ENCODE results near the gene TFF1.

Gene TFF1

GRCh38 chr21:42397746-42398394, 31.5 kb upstream of the TFF1 start:
- H3K27ac ChIP-seq (ENCODE audit: extremely low read depth, low read depth, low read length): no peak overlapping the region
- H3K36me3 ChIP-seq (ENCODE audit: control insufficient read depth in 2 of 2, insufficient read depth in 1 of 2, low read length in 2 of 2): no peaks in the 10 kb centered on the region
- no peaks in the 10 kb centered on the region for H3K4me1 ChIP-seq (ENCODE audit: control insufficient read depth, insufficient read depth, low read length)
- POLR2A ChIA-PET: no interaction called here
- no peaks in the 10 kb centered on the region for H3K9me3 ChIP-seq (ENCODE audit: control insufficient read depth, insufficient read depth, low read depth, low read length)
- no peak for TF ChIP-seq ZNF645 (tag by site-specific recombination; IDR thresholded peaks at IDR 0.05)
- no peak for TF ChIP-seq REPIN1 (tag by site-specific recombination; IDR thresholded peaks at IDR 0.05; ENCODE audit: low read depth)
- TF ChIP-seq ZNF837 (tag by site-specific recombination; IDR thresholded peaks at IDR 0.05): no peak
- TF ChIP-seq ZNF16 (tag by site-specific recombination; IDR thresholded peaks at IDR 0.05; ENCODE audit: low read depth): no peak
- no peak for TF ChIP-seq ZNF777 (tag by site-specific recombination; IDR thresholded peaks at IDR 0.05; ENCODE audit: borderline replicate concordance)
- no peak for TF ChIP-seq ZNF324 (tag by site-specific recombination; IDR thresholded peaks at IDR 0.05)
- TF ChIP-seq ZBTB11 (tag by site-specific recombination; conservative IDR thresholded peaks at IDR 0.05; ENCODE audit: low read depth): no peak
- no peak for TF ChIP-seq ZSCAN23 (tag by site-specific recombination; IDR thresholded peaks at IDR 0.05)
- TF ChIP-seq ZNF843 (tag by site-specific recombination; IDR thresholded peaks at IDR 0.05): no peak
- TF ChIP-seq HOXC10 (CRISPR knock-in tag; IDR thresholded peaks at IDR 0.05): no peak
- CTCF ChIA-PET: interaction anchor here (1.7 kb wide), 1 partner anchor 16 kb away, joined by 7 read pairs; no protein-coding TSS in a partner anchor
- H3K4me3 ChIP-seq (ENCODE audit: low read depth, low read length): no peak overlapping the region

- CTCF ChIA-PET: interaction anchor here (0.6 to 0.7 kb wide), 2 partner anchors 138 to 925 kb away, joined by 4 read pairs; no protein-coding TSS in a partner anchor
- TF ChIP-seq KLF17 (tag by site-specific recombination; IDR thresholded peaks at IDR 0.05): no peak
- no peak for TF ChIP-seq ZBTB10 (tag by site-specific recombination; IDR thresholded peaks at IDR 0.05)
- TF ChIP-seq ZNF398 (tag by site-specific recombination; IDR thresholded peaks at IDR 0.05): no peak
- TF ChIP-seq ZEB2 (tag by site-specific recombination; IDR thresholded peaks at IDR 0.05): no peak
- TF ChIP-seq ZNF292 (tag by site-specific recombination; IDR thresholded peaks at IDR 0.05; ENCODE audit: borderline replicate concordance, low read depth): no peak
- no peak for TF ChIP-seq ZNF510 (tag by site-specific recombination; IDR thresholded peaks at IDR 0.05; ENCODE audit: insufficient replicate concordance)
- TF ChIP-seq GFI1B (tag by site-specific recombination; IDR thresholded peaks at IDR 0.05): no peak
- TF ChIP-seq ZNF174 (tag by site-specific recombination; IDR thresholded peaks at IDR 0.05): no peak
- TF ChIP-seq ZNF513 (tag by site-specific recombination; IDR thresholded peaks at IDR 0.05): no peak
- Histone ChIP-seq H3K4me3 (ENCODE audit: low read depth, low read length) (no peak overlapping the region), H3K36me3 (ENCODE audit: control insufficient read depth in 2 of 2, insufficient read depth in 1 of 2, low read length in 2 of 2) (no peaks in the 10 kb centered on the region), H3K27ac (ENCODE audit: extremely low read depth, low read depth, low read length) (no peak overlapping the region), H3K4me1 (ENCODE audit: control insufficient read depth, insufficient read depth, low read length) (no peaks in the 10 kb centered on the region), H3K9me3 (ENCODE audit: control insufficient read depth, insufficient read depth, low read depth, low read length) (no peaks in the 10 kb centered on the region)
- POLR2A ChIA-PET: no interaction called here
These were observed 30.7 kb upstream of the TFF1 start for GRCh38 chr21:42396799-42397745.
